ENCODE data around the gene KRT7. TPM values are rescaled to one million over a fixed set of nuclear protein-coding genes. Genes with fewer than 3 reads are reported as not detected.

KRT7 gene
- total RNA-seq, 1 experiment from 2014 or later: 3,783 TPM

GRCh38 chr12:52295663-52296062 lies 62.6 kb downstream of the KRT7 start:
- H3K9me2 ChIP-seq (ENCODE audit: insufficient read depth): no peaks in the 10 kb centered on the region
- H3K36me3 ChIP-seq (ENCODE audit: low read depth): no peaks in the 10 kb centered on the region
- 0 out of 2 replicates have a peak, but pooled peaks cover 4% of the 10 kb centered on the region for H3K4me1 ChIP-seq (replicated peaks; ENCODE audit: insufficient read depth)
- BruUV-seq (replicated peaks): no TSS peak
- H3K27ac ChIP-seq: no peak overlapping the region
- no peak overlapping the region for H2AFZ ChIP-seq
- no peak for DNase-seq
- no peaks in the 10 kb centered on the region for H3K79me2 ChIP-seq (ENCODE audit: low read depth)
- intact Hi-C loops (cut with micrococcal nuclease; ENCODE audit: unreplicated experiment): no loop called here
- H3F3A ChIP-seq (ENCODE audit: insufficient read depth, low read depth): 0 out of 2 replicates have a peak, but pooled peaks cover 6% of the 10 kb centered on the region
- TF ChIP-seq EZH2 (IDR thresholded peaks at IDR 0.05; ENCODE audit: low read depth): no peak
- TF ChIP-seq CTCF (conservative IDR thresholded peaks at IDR 0.05): no peak
- no peaks in the 10 kb centered on the region for H3K27me3 ChIP-seq (ENCODE audit: insufficient read depth, low read depth)
- no peak overlapping the region for H3K4me3 ChIP-seq
- ChIA-PET CTCF (no interaction called here), POLR2A (ENCODE audit: unreplicated experiment) (interaction anchor here (0.6 kb wide), 2 partner anchors 17 to 227 kb away, joined by 3 to 4 read pairs; no protein-coding TSS in a partner anchor)
- no peaks in the 10 kb centered on the region for H3K9me3 ChIP-seq (ENCODE audit: insufficient read depth, low read depth)
- no peak overlapping the region for H3K4me2 ChIP-seq
- H4K20me1 ChIP-seq (ENCODE audit: insufficient read depth): no peaks in the 10 kb centered on the region

- no peaks in the 10 kb centered on the region for H3K79me2 ChIP-seq (ENCODE audit: low read depth)
- no peaks in the 10 kb centered on the region for H3K27me3 ChIP-seq (ENCODE audit: insufficient read depth, low read depth)
- intact Hi-C loops (cut with micrococcal nuclease; ENCODE audit: unreplicated experiment): no loop called here
- no peak overlapping the region for H2AFZ ChIP-seq
- ChIA-PET CTCF (no interaction called here), POLR2A (ENCODE audit: unreplicated experiment) (interaction anchor here (0.7 kb wide), 1 partner anchor 17 kb away, joined by 5 read pairs; no protein-coding TSS in a partner anchor)
- no peaks in the 10 kb centered on the region for H3K9me3 ChIP-seq (ENCODE audit: insufficient read depth, low read depth)
- DNase-seq: no peak
- H3F3A ChIP-seq (ENCODE audit: insufficient read depth, low read depth): 0 out of 2 replicates have a peak, but pooled peaks cover 6% of the 10 kb centered on the region
- 0 out of 2 replicates have a peak, but pooled peaks cover 4% of the 10 kb centered on the region for H3K4me1 ChIP-seq (replicated peaks; ENCODE audit: insufficient read depth)
- no peaks in the 10 kb centered on the region for H4K20me1 ChIP-seq (ENCODE audit: insufficient read depth)
- H3K27ac ChIP-seq: no peak overlapping the region
- no peak for TF ChIP-seq EZH2 (IDR thresholded peaks at IDR 0.05; ENCODE audit: low read depth)
- no peak for TF ChIP-seq CTCF (conservative IDR thresholded peaks at IDR 0.05)
- no peak overlapping the region for H3K4me2 ChIP-seq
- no peaks in the 10 kb centered on the region for H3K9me2 ChIP-seq (ENCODE audit: insufficient read depth)
- H3K4me3 ChIP-seq: no peak overlapping the region
- no TSS peak for BruUV-seq (replicated peaks)
- no peaks in the 10 kb centered on the region for H3K36me3 ChIP-seq (ENCODE audit: low read depth)
These were observed 63.7 kb downstream of the KRT7 start for GRCh38 chr12:52296572-52297215.

Other genes starting within 250 kb of the KRT7 start
- gene TAMALIN, start 226.3 kb upstream of the KRT7 start, total RNA-seq (2021): 0.50 TPM in 1 of 2 replicates, not detected in the other
- 6.5 and 13.4 TPM in 2 replicates for gene NR4A1, start 181.8 kb upstream of the KRT7 start, total RNA-seq (2021)
- gene ATG101, start 163.3 kb upstream of the KRT7 start, total RNA-seq (2021): 44.6 and 59.0 TPM in 2 replicates
- 0.28 TPM in 1 of 2 replicates, not detected in the other for gene SMIM41, start 153.5 kb upstream of the KRT7 start, total RNA-seq (2021)
- 84.1 and 94.9 TPM in 2 replicates for gene KRT80, start 41.2 kb upstream of the KRT7 start, total RNA-seq (2021)
- 2.7 and 5.7 TPM in 2 replicates for gene KRT86, start 41.4 kb downstream of the KRT7 start, total RNA-seq (2021)
- 2.5 and 4.3 TPM in 2 replicates for gene KRT81, start 58.3 kb downstream of the KRT7 start, total RNA-seq (2021)
- 0.43 TPM in 1 of 2 replicates, not detected in the other for gene KRT83, start 88.2 kb downstream of the KRT7 start, total RNA-seq (2021)
- gene KRT85, start 134.2 kb downstream of the KRT7 start, total RNA-seq (2021): not detected in 2 replicates
- not detected in 2 replicates for gene KRT84, start 152.4 kb downstream of the KRT7 start, total RNA-seq (2021)
- gene KRT82, start 173.1 kb downstream of the KRT7 start, total RNA-seq (2021): not detected in 2 replicates
- gene KRT75, start 201.1 kb downstream of the KRT7 start, total RNA-seq (2021): not detected in 2 replicates
- 0.98 and 1.1 TPM in 2 replicates for gene KRT6B, start 218.9 kb downstream of the KRT7 start, total RNA-seq (2021)
- gene KRT6C, start 240.6 kb downstream of the KRT7 start, total RNA-seq (2021): not detected in 2 replicates